Urothelium cell line (cell line): ENCODE data around the gene B4GALNT2.

Experiments
- DNase-seq: peaks from one replicate; pipeline ENCODE4 v3.0.0; 2011; ENCODE audit warnings: low spot score, mixed read lengths
- FAIRE-seq: peaks from 2 replicates; lab custom pipeline; 2011; peaks lifted over from hg19 to GRCh38; lab: Jason Lieb, UNC

Gene B4GALNT2

DNA sequence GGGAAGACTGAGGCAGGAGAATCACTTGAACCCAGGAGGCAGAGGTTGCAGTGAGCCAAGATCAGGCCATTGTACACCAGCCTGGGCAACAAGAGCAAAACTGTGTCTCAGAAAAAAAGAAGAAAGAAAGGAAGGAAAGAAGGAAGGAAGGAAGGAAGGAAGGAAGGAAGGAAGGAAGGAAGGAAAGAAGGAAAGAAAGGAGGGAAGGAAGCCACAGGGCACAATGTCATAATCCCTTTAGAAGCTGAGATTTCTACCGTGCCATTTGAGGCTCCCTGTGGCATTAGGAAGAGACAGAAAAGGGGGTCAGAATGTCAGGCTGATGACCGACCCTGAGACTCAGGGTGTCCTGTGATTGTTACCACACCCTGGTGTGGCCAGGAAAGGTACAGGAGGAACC lies 71.2 kb downstream of the B4GALNT2 start:
- DNase-seq (no peak), FAIRE-seq (no peak)

DNA sequence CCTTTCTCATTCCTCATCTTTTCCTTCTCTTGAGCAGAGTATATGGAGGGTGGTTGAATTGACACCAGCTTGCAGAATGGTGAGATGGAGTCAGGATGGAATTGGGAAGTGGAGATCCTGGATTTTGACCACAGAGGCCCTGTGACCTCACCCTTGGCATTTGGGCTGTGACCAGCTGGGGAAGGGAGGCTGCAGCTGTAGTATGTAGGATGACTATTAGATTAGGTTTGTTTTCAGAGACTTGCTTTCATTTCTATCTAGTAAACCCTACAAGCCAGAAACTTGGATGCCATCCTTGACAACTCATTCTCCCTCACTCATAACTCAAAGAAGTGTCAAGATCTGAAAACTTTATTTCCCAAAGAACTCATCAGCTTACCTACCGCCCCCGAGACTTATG lies 71.9 kb downstream of the B4GALNT2 start:
- DNase-seq (no peak), FAIRE-seq (no peak)

DNA sequence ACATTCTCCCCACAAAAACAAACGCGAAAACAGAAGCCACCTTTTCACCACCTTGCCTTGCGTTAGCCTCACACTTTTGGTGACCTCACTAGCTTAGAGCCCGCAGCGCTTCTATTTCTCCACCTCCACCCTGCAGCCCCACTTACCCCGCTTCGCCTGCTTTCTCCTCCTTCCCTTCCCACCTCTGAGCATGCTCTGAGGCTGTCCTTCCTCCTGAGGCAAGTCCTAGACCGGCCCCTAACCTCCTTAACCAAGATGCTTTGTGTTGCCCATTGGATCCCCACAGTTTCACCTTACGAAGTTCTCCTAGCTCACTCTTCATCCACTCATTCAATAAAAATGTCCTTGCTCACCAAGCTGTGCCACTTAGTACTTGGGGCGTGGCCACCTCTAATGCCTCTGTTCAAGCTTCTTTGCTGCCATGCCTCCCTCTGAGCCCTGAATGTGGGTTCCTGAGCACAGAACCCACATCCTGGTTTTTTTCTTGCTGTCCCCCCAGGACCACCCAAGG lies 76.5 kb downstream of the B4GALNT2 start:
- DNase-seq (peak; percentile 48), FAIRE-seq (peak; percentile 5)

DNA sequence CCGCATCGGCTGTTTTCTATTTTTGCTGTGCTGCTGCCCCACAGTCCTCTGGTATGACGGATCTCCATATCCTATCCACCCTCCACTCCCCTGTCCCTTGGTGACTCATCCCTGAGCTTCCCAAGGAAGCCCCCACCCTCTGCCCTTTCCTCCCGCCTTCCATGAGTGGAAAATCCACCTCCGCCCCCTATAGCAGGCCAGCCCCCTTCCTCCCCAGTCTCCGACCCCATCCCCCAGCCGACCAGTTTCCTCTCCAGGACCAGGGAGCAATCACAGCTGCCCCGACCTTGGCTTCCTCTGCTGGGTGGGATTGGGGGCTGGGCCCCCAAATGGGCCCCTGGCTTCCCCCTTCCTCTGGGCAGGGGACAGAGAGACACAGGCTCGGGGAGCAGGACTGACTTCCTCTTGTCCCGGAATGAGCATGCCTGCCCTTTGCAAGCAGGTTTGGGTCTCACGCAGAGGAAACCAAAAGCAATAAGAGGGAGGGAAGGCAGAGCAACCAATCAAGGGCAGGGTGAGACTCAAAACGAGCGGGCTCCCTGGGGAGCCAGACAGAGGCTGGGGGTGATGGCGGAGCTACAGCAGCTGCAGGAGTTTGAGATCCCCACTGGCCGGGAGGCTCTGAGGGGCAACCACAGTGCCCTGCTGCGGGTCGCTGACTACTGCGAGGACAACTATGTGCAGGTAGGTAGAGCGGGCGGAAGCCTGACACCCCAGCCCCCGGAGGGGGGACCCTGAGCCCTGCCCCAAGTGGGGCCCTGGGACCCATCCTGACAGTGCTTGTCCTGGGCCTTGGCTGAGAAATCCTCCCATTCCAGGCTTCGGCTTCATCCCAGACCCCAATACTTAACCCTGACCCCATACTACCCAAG lies 77.8 kb downstream of the B4GALNT2 start, which contains the start of the genes ABI3 and GNGT2:
TSS of gene ABI3 (plus strand) at position 550 of the 872 bp plus-strand sequence. CDS start at position 568, 18 bp downstream.
TSS of gene GNGT2 (minus strand) at position 417 of the 872 bp plus-strand sequence. CDS start 3,152 bp downstream, outside the sequence.
- peak; percentile 90 for DNase-seq
- FAIRE-seq: peak; percentile 86

DNA sequence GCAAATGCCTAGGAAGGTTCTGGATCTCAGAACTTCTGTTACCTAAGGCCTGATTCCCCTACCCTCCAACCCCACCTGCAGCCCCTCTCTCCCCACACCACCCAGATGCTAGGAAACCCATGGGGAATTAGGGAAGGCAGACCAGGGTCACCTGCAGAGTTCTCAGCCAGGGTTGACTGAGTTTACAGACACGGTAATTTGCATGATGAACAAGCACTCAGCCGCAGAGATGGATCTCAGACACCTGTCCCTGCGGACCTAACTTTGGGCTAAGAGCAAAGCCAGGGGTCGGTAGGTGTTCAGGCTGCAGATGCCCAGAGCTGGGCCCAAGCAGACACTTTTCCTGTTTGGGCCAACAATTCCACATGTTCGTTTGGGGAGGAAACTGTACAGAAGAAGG lies 80.8 kb downstream of the B4GALNT2 start:
- FAIRE-seq (no peak), DNase-seq (no peak)

DNA sequence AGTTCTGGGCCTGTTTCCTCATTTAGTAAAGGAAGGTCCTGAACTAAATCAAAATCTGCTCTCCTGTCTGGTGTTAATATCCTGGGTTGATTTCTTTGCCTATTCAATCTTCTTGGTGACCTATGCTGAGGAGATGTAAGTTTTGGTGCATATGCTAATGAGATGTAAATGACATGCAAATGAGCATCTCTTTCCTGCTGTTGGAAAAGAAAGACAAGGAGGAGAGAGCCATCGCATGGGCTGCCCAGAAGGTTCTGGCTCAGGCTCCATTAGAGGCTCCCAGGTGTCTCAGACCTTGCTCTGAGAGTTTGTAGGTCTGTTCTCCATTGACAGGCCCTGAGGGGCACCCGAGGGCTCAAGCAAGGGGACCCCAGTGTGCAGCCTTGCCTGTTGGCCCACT lies 81.3 kb downstream of the B4GALNT2 start:
- no peak for FAIRE-seq
- DNase-seq: no peak

DNA sequence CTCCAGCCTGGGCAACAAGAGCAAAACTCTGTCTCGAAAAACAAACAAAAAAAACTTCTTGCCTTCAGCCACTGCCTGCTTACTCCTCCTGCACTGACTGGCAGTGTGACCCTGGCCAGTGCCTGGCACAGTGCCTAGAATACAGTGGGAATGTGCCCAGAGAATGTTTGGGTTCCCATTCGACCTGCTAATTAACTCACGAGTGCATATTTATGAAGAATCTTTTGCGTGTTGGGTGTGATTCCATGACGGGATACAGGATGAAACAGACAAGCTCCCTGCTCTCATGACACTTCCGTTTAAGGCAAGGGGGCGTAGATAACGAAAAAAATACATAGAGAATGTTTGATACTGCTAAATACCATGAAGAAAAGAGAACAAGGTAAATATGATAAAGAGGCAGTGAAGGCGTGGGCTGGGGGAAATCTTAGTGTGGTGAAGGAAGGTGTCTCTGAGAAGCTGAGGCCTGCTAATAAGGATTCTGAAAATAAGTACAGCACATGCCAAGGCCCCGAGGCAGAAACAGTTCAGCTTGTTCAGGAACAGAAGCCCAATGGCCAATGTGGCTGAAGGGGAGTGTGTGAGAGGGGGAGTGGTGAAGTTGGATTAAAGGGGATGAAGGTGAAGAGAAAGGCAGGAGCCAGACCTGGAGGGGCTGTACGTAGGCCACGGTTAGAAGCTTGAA lies 82.2 kb downstream of the B4GALNT2 start:
- no peak for DNase-seq

DNA sequence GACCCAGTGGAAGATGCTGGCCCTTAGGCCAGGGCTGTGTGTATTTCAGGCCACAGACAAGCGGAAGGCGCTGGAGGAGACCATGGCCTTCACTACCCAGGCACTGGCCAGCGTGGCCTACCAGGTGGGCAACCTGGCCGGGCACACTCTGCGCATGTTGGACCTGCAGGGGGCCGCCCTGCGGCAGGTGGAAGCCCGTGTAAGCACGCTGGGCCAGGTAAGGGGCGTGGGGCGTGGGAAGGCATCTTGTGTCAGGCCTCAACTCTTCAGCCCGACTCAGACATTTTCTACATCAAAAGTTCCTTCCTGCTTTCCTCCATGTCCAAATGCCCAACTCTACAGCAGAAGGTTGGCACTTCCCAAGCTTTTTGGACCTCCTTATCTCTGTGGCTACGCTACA lies 83.9 kb downstream of the B4GALNT2 start:
- DNase-seq (no peak), FAIRE-seq (no peak)

More for the DNA sequence above, 82.2 kb downstream of the B4GALNT2 start:
- no peak for FAIRE-seq

DNA sequence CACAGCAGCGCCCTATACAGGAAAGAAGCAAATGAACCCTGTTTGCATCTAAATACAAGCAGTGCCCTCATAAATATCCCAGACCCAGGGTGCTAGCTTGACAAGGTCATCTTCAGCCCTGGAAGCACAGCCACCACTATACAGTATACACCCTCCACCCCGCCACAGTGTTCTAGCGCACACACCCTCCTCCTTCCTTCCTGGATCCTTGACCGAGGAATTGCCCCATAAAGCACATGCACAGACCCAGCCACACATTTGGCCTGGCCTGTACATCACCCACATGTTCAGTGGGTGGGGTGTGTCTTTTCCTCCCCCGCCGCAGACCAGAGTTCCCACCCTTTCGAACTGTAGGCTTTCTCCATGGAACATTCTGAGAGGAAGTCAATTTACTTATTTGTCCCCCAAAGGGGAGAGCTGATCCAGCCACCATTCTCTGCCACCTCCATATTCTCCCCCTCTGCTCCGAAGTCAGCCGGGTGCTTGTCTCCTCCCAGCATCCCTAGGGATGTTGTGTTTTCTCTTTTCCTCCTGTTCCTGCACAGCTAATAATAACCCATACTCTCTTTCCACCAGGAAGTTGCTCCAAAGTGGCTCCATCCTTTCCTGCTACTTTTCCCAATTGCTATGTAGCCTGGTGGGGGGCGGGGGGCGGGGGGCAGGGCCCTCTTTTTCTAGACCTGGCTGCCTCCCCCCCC lies 84.5 kb downstream of the B4GALNT2 start:
- FAIRE-seq (no peak), DNase-seq (no peak)

DNA sequence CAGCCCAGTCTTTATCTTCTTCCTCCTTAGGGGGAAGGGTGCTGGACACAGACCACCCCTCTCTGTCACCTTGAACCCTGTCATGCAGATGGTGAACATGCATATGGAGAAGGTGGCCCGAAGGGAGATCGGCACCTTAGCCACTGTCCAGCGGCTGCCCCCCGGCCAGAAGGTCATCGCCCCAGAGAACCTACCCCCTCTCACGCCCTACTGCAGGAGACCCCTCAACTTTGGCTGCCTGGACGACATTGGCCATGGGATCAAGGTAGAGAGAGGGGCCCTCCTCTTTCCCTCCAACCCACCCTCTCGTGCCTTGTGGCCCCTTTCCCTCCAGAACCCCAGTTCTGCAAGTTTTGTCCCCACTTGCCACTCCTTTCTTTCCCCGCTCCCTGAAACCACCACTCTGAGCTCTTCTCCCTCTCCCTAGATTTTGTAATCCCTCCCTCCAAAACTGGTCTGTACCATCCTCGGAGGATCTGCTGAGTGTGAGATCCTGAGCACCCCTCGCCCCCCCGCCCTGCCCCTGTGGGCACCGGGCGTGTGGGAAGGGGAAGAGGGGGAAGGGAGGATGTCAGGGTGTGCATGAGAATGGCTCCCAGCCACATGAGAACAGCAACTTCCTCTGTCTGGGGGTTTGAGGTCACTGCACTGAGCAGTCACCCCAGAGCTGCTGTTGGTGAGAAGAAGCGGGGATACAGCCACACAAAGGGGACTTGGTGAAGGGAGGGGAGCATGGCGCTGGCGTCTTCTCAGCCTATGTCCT lies 85.3 kb downstream of the B4GALNT2 start:
- FAIRE-seq (no peak), DNase-seq (no peak)

DNA sequence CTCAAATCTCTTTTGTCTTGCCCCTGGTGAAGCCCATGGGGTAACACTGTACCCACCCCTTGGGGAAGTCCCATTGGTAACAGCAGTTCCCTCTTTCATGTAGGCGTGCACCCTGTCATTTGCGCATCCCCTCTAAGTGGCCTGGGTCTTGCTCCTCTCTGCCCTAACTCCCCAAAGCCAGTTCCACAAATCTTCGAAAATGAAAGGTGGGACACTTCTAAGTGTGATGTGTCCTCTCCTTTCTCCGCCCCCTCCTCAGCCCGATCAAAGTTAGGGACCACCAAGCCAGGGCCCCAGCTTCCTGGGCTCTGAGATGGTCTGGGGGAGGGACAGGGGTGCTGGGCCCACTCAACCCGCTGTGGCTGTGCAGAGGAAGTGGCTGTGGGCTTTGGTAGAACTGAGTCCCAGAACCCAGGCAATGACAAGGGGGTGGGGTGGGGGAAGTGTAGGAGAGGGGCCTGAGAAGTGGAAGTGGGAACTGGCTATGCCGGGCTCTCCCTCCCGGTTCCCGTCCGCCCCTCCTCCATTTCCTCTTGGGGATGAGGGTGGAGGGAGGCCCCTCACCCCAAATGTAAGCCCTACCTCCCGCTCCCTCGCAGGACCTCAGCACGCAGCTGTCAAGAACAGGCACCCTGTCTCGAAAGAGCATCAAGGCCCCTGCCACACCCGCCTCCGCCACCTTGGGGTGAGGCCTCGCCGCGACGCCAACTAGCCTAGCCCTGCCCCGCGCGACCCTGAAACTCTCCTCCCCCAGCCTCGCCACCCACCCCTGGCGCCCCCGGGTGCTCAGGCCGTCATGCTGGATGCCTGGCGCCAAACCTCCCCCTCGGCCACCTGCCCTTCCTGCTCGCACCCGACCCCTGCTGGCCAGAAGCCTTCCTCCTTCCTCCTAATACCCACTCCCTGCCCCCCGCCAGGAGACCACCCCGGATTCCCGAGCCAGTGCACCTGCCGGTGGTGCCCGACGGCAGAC lies 86.7 kb downstream of the B4GALNT2 start:
- FAIRE-seq: no peak
- no peak for DNase-seq

DNA sequence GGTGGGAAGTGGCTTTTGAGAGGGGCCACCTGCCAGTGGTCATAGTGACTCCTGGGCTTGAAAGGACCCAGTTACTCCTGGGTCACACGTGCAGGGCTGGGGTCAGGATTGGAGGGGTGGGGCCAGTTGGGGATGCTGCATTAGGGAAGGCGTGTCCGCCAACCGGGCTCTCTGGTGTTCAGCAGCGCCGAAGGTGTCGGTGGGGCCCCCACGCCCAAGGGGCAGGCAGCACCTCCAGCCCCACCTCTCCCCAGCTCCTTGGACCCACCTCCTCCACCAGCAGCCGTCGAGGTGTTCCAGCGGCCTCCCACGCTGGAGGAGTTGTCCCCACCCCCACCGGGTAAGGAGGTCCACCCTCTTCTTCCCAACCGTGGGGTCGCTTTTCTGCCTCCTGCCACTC lies 87.4 kb downstream of the B4GALNT2 start:
- FAIRE-seq (no peak), DNase-seq (no peak)

DNA sequence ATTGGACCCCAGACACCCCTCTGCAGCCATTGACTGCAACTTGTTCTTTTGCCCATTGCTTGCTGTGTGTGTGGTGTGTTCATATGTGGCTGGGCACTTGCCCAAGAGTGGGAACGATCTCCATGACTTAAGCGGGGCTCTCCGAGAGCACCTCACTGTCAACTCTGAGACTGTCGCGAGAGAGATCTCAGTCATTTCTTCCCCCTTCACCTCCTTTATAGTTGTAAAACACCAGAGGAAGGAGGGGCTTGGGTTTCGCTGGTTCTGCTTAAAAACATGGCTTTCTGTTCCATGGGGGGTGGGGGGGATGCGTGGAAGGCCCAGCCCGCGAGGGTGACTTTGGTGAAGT lies 90.6 kb downstream of the B4GALNT2 start:
- no peak for FAIRE-seq
- no peak for DNase-seq

DNA sequence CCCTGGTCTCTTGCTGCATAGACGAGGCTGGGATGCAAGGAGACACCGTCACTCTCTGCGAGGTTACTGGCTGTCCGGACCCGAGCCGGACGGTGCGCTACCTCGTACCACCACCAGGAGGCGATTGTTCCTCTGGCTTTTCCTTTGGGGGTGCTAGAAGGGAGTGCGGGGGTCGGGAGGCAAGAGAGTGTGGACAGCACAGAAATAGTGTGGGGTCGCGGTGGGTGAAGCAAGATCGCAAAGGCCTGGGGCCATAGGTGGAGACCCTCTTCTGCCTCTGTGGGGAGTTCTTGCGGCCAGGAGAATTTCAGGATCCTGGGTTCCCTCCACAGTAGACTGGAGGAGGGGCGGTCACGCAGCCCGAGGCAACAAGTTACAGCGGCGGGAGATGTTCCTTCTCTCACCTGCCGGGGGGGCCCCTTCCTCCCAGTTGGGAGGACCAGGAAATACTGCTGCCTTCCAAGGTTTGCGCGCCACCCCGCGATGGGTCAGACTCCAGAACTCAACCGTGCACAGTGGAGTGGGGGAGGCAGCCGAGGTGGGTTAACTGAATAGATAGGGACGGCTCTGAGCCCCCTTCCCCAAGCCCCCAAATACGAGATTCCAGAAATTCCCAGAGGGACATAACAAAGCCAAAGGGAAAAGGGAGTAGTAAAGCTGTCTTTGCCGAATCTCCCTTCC lies 91.1 kb downstream of the B4GALNT2 start:
- DNase-seq (no peak), FAIRE-seq (no peak)

DNA sequence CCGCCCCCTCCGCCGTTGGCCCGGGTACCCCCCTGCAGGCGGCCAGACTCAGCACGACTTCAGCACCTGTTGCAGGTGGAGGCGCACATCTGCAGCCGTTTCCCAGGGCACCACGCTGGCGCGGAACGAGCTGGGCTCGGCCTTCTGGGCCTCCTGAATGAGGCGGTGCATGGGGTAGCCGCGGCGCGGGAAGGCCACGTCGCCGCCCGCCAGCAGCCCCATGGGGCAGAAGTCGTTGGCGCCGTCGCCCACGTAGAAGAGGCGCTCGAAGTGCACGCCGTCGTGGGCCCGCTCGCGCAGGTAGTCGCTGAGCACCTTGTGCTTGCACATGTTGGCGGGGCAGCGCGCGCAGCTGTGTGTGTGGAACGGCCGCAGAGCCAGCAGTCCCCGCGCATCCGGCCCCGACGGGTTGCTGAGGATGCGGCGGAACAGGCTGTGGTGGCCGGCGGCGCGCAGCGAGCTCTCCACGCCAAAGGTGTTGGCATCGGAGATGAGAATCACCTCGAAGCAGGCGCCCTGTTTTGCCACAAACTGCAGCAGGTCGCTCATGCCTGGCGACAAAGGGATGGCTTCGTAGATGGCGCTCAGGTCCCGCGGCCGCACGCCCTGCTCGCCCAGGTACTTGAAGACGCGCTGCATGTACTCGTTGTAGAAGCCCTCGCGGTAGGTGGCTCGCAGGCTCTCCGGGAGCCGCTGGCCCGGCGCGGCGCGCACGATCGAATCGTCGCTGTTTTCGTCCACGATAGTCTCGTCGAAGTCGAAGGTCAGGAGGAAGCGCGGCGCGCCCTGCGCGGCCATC lies 91.8 kb downstream of the B4GALNT2 start:
- DNase-seq (no peak), FAIRE-seq (no peak)

DNA sequence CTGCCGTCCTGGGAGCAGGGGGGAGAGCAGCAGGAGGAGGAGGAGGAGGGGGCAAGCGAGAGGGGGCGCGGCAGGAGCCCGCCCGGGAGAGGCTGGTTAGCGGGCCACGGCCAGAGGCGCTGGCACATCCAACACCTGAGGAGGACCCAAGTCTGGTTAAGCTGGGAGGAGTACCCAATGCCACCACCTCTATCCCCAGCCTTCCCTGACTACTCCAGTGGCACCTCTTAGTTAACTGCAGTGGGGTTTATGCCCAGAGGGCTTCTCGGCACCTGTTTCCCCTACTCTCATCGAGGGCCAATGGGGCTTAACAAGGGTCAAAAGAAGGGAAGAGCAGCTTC lies 92.4 kb downstream of the B4GALNT2 start:
- FAIRE-seq (no peak), DNase-seq (no peak)

DNA sequence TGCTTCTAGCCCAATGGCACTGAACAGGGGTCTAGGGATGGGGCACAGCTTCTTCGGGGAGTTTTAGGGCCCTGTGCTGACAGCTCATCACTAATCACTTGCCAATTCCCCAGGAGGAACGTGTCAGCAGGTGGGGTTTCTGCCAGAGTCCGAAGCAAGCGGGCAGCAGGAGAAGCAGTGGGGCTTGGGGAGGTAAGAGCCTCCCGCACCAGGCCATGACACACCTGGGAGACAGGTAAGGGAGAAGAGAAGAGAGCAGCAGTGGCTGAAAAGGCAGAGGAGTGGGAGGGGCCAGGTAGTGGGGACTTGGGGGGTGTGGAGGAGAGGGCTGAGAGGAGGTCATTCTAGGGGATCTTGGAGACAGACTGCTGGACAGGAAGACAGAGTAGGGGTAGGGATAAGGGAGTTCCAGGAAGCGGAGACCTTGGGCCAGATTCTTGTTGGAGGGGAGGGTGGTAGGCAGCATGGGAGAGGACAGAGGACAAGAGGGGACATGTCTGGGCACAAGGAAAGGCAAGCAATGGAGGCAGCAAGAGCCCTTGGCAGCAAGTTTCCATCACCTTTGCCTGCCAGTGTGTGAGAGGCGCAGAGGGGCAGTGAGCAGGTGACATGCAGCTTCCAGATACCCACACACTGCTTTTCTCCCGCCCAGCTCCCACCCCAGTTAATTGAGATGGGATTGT lies 93.1 kb downstream of the B4GALNT2 start:
- no peak for DNase-seq
- FAIRE-seq: no peak
